Right lobe of liver (tissue), 6 donors: Measurements from ENCODE around the gene LMX1B. TPM values are rescaled to one million over a fixed set of nuclear protein-coding genes. Genes with fewer than 3 reads are reported as not detected.

Experiments
- ATAC-seq, 4 donors: fragments of 200-7000 bp; cut with Tn5 transposase; one replicate each; pipeline ENCODE4 v1.9.1; 2020; ENCODE audit warnings: mild to moderate bottlenecking in 4 of 4, moderate library complexity in 4 of 4
- DNase-seq, 3 donors: peaks; one replicate each; pipeline ENCODE4 v3.0.0-alpha.2; 2020
- H3K27ac ChIP-seq, 3 donors: fragments of 200-600 bp; one replicate each; pipeline ENCODE4 v1.8.0; 2022
- H3K27me3 ChIP-seq, 2 donors: fragments of 200-600 bp; one replicate each; pipeline ENCODE4 v1.8.0; 2022
- H3K36me3 ChIP-seq, 4 donors: fragments of 200-600 bp; sonication (generic) in 1 of 4; one replicate each; pipeline versions ENCODE4 v1.5.1 to v1.8.0; 2017 to 2022; ENCODE audit warnings: control low read depth in 1 of 4
- H3K4me1 ChIP-seq, 4 donors: fragments of 200-600 bp; sonication (generic) in 1 of 4; one replicate each; pipeline versions ENCODE4 v1.5.1 to v1.8.0; 2017 to 2022; ENCODE audit warnings: control low read depth in 1 of 4
- H3K4me3 ChIP-seq, 3 donors: fragments of 200-600 bp; one replicate each; pipeline ENCODE4 v1.8.0; 2022
- H3K9me3 ChIP-seq, 4 donors: fragments of 200-600 bp; sonication (generic) in 1 of 4; one replicate each; pipeline versions ENCODE4 v1.5.1 to v1.8.0; 2017 to 2022; ENCODE audit warnings: control low read depth in 1 of 4
- POLR2A ChIP-seq: fragments of 450-650 bp; IDR thresholded peaks from one replicate; pipeline ENCODE4 v1.6.1; 2017; ENCODE audit warnings: antibody characterized with exemption, mild to moderate bottlenecking
- WGBS: methylation state at CpG from one replicate; pipeline ENCODE4 v1.1.6; 2018; ENCODE audit warnings: low coverage, low lambda C conversion rate; ENCODE audit not compliant: insufficient coverage; ENCODE audit errors: missing lambda C conversion rate; 5-methylcytosine and 5-hydroxymethylcytosine counted together
- intact Hi-C, 2 donors: fragments of 100-400 bp; cut with DNase I; formaldehyde crosslinking; loops; one replicate each; pipeline versions ENCODE4 v1.11.2 to v1.14.1; 2022
- total RNA-seq, 6 experiments: library from RNA; depleted of rRNA in 2 of 6; stranded (reverse); fragments of >200 nt in 2 of 6; fragmentation: NEBNext Ultra II Directional in 3 of 6; extraction: Animal tissue kit (Norgen Biotek cat#: 25700) in 3 of 6; gene quantifications; one replicate each; pipeline versions ENCODE4 v1.1.0 to v1.2.4, GENCODE V29; 2016 to 2023
- TF ChIP-seq, protein P1 (sequence below), 4 donors: fragments of 200-600 bp in 3 of 4; fragments of 450-650 bp in 1 of 4; IDR thresholded peaks; one replicate each; pipeline versions ENCODE4 v1.5.1 to v1.8.0; 2016 to 2022; ENCODE audit warnings: antibody characterized with exemption in 4 of 4, mild to moderate bottlenecking in 2 of 4
- donor health status: DM: no; HTN: yes; CAD: no.
- donor health status: DM: no; HTN: no; CAD: no.
- donor health status: DM: no; HTN: no; CAD: no.
- donor health status: DM: no; HTN: yes; CAD: no.
- donor health status: DM: no; HTN: yes; CAD: no.

Gene LMX1B
- total RNA-seq, 6 experiments from 2014 or later: not detected

DNA sequence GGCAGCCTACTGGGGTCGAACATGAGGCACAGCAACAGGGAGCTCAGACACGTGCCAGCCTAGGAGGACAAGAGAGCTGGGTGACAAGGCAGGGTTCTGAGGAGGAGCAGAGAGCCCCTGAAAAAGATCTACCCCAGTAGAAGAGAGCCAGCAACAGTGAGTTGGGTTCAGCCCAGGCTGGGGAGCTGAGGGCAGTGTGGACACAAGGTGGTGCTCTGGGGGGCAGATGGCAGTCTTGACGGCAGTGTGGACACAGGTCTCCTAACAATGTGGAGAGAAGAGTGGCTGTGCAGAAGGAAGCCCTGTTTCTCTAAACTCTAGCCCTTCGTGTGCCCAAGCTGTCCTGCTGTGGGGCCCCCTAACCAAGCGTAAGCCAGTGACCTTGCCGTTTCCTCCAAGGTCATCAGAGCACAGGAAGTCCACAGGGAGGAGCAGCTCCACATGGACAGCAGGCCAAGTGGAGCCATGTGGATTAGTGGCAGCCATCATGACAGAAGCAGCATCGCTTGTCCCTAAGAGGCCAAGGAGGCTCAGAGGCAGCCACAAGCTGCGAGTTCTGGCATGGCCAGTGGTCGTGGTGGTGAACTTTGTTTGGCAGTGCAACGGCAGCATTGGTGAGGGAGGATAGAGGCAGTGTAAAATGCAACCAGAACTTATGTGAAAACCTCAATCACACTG is 25.1 kb upstream of the LMX1B start:
- Histone ChIP-seq H3K4me3 (no peak overlapping the region), H3K4me1 (no peaks in the 10 kb centered on the region), H3K27ac (no peak overlapping the region), H3K27me3 (no peaks in the 10 kb centered on the region), H3K36me3 (no peaks in the 10 kb centered on the region), H3K9me3 (no peaks in the 10 kb centered on the region)
- 61% methylated on average over 5 of the region's 10 CpGs for WGBS
- TF ChIP-seq, protein P1, sequence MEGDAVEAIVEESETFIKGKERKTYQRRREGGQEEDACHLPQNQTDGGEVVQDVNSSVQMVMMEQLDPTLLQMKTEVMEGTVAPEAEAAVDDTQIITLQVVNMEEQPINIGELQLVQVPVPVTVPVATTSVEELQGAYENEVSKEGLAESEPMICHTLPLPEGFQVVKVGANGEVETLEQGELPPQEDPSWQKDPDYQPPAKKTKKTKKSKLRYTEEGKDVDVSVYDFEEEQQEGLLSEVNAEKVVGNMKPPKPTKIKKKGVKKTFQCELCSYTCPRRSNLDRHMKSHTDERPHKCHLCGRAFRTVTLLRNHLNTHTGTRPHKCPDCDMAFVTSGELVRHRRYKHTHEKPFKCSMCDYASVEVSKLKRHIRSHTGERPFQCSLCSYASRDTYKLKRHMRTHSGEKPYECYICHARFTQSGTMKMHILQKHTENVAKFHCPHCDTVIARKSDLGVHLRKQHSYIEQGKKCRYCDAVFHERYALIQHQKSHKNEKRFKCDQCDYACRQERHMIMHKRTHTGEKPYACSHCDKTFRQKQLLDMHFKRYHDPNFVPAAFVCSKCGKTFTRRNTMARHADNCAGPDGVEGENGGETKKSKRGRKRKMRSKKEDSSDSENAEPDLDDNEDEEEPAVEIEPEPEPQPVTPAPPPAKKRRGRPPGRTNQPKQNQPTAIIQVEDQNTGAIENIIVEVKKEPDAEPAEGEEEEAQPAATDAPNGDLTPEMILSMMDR (IDR thresholded peaks at IDR 0.05): no peak
- no peak for TF ChIP-seq POLR2A
- peak in 1 of 4 donors; percentile 12 for ATAC-seq
- intact Hi-C loops: no loop called here
- no peak for DNase-seq

DNA sequence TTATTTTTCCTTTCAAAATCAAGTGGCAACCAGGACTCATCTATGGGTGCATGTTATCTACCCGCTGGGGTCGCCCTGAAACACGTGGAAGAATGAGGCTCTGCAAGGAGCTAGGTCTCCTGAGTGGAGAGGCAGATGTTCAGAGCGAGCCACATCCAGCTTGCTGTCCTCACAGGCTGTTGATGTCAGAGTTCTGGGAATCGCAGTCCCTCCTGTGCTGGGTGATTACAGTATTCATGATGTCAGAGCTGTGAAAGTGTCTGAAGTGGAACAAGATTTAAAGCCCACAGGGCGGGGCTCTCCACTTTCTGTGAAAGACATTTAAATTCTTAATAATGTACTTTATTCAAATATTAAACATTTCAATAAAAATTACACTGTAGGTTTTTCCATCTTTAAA is 24.4 kb upstream of the LMX1B start:
- H3K27me3 ChIP-seq: no peaks in the 10 kb centered on the region
- WGBS: 74% methylated on average over 6 of the region's 6 CpGs
- no peaks in the 10 kb centered on the region for H3K9me3 ChIP-seq
- no peak overlapping the region for H3K27ac ChIP-seq
- DNase-seq (no peak), ATAC-seq (no peak)
- TF ChIP-seq POLR2A: no peak
- TF ChIP-seq, protein P1 (IDR thresholded peaks at IDR 0.05): no peak
- H3K4me3 ChIP-seq: no peak overlapping the region
- H3K36me3 ChIP-seq: no peaks in the 10 kb centered on the region
- no peaks in the 10 kb centered on the region for H3K4me1 ChIP-seq
- intact Hi-C loops: no loop called here

DNA sequence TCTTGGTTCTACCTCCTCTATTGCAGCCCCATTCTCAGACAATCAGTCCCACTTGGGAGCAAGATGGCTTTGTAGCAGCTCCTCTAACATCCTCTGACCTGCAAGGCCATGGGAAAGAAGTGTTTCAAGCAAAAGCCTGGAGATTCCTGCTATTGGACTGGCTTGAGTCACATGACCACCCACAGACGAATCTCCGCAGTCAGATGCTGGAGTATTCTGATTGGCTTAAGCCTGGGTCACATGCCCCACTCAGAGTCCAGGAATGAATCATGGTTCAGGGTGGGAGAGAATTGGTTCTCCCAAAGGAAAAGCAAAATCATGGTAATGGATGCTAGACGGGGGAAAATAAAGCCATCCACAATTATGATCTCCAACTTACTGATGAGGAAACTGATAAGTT is 22.6 kb upstream of the LMX1B start:
- H3K36me3 ChIP-seq: no peaks in the 10 kb centered on the region
- H3K27me3 ChIP-seq: no peaks in the 10 kb centered on the region
- H3K27ac ChIP-seq: no peak overlapping the region
- DNase-seq (no peak), ATAC-seq (no peak)
- no peaks in the 10 kb centered on the region for H3K4me1 ChIP-seq
- intact Hi-C loops: no loop called here
- H3K9me3 ChIP-seq: no peaks in the 10 kb centered on the region
- no peak overlapping the region for H3K4me3 ChIP-seq
- TF ChIP-seq, protein P1 (IDR thresholded peaks at IDR 0.05): no peak
- TF ChIP-seq POLR2A: no peak
- WGBS: 78% methylated on average over 3 of the region's 3 CpGs

DNA sequence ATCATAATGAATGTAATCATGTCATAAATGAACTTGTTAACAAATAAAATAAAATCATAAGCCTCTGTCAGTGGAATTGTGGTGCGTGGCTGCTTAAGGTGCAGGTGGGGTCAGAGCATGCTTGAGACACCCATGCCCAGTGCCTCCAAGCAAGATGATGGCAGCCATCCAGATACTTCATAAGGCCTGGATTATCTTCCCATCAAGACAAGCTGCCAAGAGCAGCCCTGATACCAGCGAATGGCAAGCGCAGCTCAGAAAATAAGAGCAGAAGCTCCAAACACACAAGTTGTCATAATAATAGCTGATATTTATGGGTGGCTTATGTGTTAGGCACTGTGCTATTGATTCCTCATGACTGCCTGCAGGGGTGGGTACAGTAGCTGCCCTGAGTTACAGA is 21.8 kb upstream of the LMX1B start:
- 86% methylated on average over 3 of the region's 3 CpGs for WGBS
- no peak for DNase-seq
- no peak for ATAC-seq
- H3K27me3 ChIP-seq: no peaks in the 10 kb centered on the region
- H3K4me1 ChIP-seq: no peaks in the 10 kb centered on the region
- TF ChIP-seq POLR2A: no peak
- TF ChIP-seq, protein P1 (IDR thresholded peaks at IDR 0.05): no peak
- H3K9me3 ChIP-seq: no peaks in the 10 kb centered on the region
- intact Hi-C loops: no loop called here
- H3K27ac ChIP-seq: no peak overlapping the region
- no peak overlapping the region for H3K4me3 ChIP-seq
- H3K36me3 ChIP-seq: no peaks in the 10 kb centered on the region
